Kidney (tissue), 14 donors: ENCODE measurements around the gene LAMA5. TPM values are rescaled to one million over a fixed set of nuclear protein-coding genes. Genes with fewer than 3 reads are reported as not detected.

Source experiments
- DNase-seq, 5 donors: peaks; one replicate each; pipeline ENCODE4 v3.0.0-alpha.2; 2013 to 2020
- FAIRE-seq: peaks from 2 replicates; lab custom pipeline; 2012; peaks lifted over from hg19 to GRCh38; lab: Jason Lieb, UNC
- H3K27ac ChIP-seq, 2 donors: one replicate each; pipeline ENCODE4 v1.7.0; 2013; ENCODE audit warnings: low read depth in 2 of 2, low read length in 2 of 2, inconsistent platforms in 1 of 2
- H3K27me3 ChIP-seq: one replicate; pipeline ENCODE4 v1.7.1; 2013; ENCODE audit warnings: low read length, inconsistent platforms; ENCODE audit not compliant: control insufficient read depth, insufficient read depth
- H3K36me3 ChIP-seq, 3 donors: one replicate each; pipeline versions ENCODE4 v1.7.0 to v1.7.1; 2013; ENCODE audit warnings: low read length in 3 of 3, control low read depth in 1 of 3, inconsistent platforms in 1 of 3; ENCODE audit not compliant: insufficient read depth in 3 of 3, control insufficient read depth in 2 of 3
- H3K4me1 ChIP-seq, 3 donors: one replicate each; pipeline versions ENCODE4 v1.7.0 to v1.7.1; 2013; ENCODE audit warnings: low read length in 3 of 3, inconsistent platforms in 1 of 3, low read depth in 1 of 3; ENCODE audit not compliant: control insufficient read depth in 2 of 3, insufficient read depth in 2 of 3
- H3K4me3 ChIP-seq, 3 donors: one replicate each; pipeline versions ENCODE4 v1.7.0 to v1.8.1; 2013; ENCODE audit warnings: low read length in 3 of 3, control low read depth in 1 of 3, inconsistent platforms in 1 of 3
- H3K9ac ChIP-seq, 3 donors: one replicate each; pipeline versions ENCODE4 v1.7.0 to v1.7.1; 2013; ENCODE audit warnings: low read length in 3 of 3, control low read depth in 1 of 3, inconsistent platforms in 1 of 3
- H3K9me3 ChIP-seq, 3 donors: one replicate each; pipeline versions ENCODE4 v1.7.0 to v1.7.1; 2013; ENCODE audit warnings: low read length in 3 of 3, control low read depth in 1 of 3, inconsistent platforms in 1 of 3; ENCODE audit not compliant: control insufficient read depth in 2 of 3, insufficient read depth in 1 of 3
- intact Hi-C: fragments of 100-400 bp; cut with DNase I; formaldehyde crosslinking; loops from one replicate; pipeline ENCODE4 v1.11.1; 2022
- polyA plus RNA-seq: library from polyadenylated mRNA; stranded (reverse); fragments of 350-450 nt; fragmentation: Illumina TruSeq; extraction: RNeasy Lipid Tissue Mini Kit (QIAGEN cat#74804); gene quantifications from one replicate; pipeline ENCODE4 v1.2.3, GENCODE V29; 2014; ENCODE audit warnings: low read depth, low replicate concordance; ENCODE audit not compliant: insufficient read depth
- total RNA-seq: library from RNA; stranded (reverse); fragmentation: NEBNext Ultra II Directional; extraction: Animal tissue kit (Norgen Biotek cat#: 25700); gene quantifications from one replicate; pipeline ENCODE4 v1.2.1, GENCODE V29; 2021
- TF ChIP-seq, protein P1 (sequence below): IDR thresholded peaks from 3 replicates; pipeline ENCODE4 v1.5.1; 2012; ENCODE audit warnings: mild to moderate bottlenecking, moderate library complexity, borderline replicate concordance; ENCODE audit not compliant: insufficient read depth; ENCODE audit errors: extremely low read depth
- donor health status: control.
- donor health status: control.
- donor health status: control.
- donor health status: control.
- donor health status: control.
- donor health status: DM: yes; HTN: yes; CAD: no.
- donor health status: Normal renal cell carcinoma (clear cell type).

Gene LAMA5
- total and polyA plus RNA-seq, 2 donors from 2014 or later, result 94.0 to 342 TPM

DNA sequence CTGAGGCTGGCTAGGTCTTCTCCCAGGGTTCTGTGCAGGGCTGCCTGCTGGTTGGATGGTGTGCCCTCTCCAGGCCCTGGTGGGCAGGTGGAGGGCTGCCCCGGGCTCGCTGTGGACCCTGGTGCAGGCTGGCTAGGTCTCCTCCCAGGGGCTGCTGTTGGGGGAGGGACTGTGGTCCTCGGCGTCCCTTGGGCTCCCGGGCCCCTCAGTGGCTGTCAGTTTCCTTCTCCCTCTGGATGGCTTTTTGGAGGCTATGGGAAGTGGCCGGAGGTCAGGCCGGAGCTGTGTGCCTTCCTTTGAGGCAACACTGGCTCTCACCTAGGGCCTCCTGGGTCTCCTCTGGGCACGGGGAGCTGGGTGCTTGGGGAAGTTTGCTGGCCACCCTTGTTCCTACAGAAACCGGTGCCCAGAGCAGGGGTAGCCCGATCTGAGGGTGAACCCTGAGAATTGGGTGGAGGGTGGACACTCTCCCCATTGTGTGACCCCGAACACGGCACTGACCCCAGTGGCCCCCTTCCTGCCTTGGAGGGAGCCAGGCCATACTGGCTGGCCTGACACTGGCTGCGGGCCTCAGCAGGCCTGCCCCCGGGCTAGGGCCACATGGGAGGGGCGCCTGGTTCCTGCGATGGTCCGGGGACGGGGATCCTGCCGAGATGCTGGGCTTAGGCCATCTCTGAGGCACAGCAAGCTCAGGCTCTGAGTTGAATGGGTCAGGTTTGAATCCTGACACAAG lies 43.8 kb upstream of the LAMA5 start:
- TF ChIP-seq, protein P1, sequence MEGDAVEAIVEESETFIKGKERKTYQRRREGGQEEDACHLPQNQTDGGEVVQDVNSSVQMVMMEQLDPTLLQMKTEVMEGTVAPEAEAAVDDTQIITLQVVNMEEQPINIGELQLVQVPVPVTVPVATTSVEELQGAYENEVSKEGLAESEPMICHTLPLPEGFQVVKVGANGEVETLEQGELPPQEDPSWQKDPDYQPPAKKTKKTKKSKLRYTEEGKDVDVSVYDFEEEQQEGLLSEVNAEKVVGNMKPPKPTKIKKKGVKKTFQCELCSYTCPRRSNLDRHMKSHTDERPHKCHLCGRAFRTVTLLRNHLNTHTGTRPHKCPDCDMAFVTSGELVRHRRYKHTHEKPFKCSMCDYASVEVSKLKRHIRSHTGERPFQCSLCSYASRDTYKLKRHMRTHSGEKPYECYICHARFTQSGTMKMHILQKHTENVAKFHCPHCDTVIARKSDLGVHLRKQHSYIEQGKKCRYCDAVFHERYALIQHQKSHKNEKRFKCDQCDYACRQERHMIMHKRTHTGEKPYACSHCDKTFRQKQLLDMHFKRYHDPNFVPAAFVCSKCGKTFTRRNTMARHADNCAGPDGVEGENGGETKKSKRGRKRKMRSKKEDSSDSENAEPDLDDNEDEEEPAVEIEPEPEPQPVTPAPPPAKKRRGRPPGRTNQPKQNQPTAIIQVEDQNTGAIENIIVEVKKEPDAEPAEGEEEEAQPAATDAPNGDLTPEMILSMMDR, result no peak
- H3K27ac ChIP-seq, result no peak overlapping the region
- DNase-seq, result no peak
- no peaks in the 10 kb centered on the region for H3K36me3 ChIP-seq
- no peak for FAIRE-seq
- intact Hi-C loops, result no loop called here
- H3K4me1 ChIP-seq, result peaks cover 0 to 21% (median 13%) of the 10 kb centered on the region in 3 donors
- H3K4me3 ChIP-seq, result no peak overlapping the region
- H3K9ac ChIP-seq, result no peak overlapping the region
- no peaks in the 10 kb centered on the region for H3K9me3 ChIP-seq
- H3K27me3 ChIP-seq, result no peaks in the 10 kb centered on the region

DNA sequence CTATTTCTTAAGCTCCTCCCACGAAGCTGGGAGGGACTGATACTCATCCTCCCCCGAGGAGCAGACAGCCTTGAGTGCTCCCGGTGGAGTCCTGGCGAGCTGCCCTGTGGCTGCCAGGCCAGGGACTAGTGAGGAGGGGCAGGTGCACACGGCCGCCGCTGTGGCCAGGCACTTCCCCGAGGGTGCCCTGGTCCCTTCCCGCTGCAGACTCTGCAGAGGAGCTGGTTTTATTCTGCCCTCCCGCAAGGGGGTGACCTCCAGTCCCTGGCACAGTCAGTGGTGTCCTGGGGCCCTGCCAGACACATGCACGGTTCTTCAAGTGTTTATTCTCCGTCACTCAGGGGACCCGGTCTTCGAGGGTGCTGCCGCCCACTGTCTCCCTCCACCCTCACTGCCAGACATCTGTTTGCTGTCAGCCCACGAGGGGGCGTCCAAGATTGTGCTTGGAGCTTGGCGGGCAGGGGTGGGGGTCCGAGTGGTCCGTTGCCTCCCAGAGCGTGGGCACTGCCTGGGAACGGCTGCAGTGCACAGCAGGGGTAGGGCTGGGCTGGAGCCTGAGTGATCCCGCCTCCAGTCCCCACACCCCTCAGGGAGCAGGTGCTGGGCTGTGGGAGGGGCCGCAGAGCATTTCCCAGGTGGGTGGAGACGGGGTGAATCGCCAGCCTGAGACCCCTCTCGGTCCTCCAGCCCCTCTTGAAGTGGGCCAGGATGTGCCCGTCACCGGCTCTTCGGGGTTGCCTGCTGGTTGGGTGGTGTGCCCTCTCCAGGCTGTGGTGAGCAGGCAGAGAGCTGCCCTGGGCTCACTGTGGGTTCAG lies 43.0 kb upstream of the LAMA5 start:
- no peaks in the 10 kb centered on the region for H3K36me3 ChIP-seq
- intact Hi-C loops, result no loop called here
- peak; percentile 86 to 91 (median 88) for DNase-seq
- no peak overlapping the region for H3K4me3 ChIP-seq
- TF ChIP-seq, protein P1, result peak; percentile 30
- no peak for FAIRE-seq
- no peak overlapping the region for H3K9ac ChIP-seq
- no peak overlapping the region for H3K27ac ChIP-seq
- no peaks in the 10 kb centered on the region for H3K9me3 ChIP-seq
- H3K4me1 ChIP-seq, result peaks cover 0 to 29% (median 18%) of the 10 kb centered on the region in 3 donors
- H3K27me3 ChIP-seq, result no peaks in the 10 kb centered on the region

DNA sequence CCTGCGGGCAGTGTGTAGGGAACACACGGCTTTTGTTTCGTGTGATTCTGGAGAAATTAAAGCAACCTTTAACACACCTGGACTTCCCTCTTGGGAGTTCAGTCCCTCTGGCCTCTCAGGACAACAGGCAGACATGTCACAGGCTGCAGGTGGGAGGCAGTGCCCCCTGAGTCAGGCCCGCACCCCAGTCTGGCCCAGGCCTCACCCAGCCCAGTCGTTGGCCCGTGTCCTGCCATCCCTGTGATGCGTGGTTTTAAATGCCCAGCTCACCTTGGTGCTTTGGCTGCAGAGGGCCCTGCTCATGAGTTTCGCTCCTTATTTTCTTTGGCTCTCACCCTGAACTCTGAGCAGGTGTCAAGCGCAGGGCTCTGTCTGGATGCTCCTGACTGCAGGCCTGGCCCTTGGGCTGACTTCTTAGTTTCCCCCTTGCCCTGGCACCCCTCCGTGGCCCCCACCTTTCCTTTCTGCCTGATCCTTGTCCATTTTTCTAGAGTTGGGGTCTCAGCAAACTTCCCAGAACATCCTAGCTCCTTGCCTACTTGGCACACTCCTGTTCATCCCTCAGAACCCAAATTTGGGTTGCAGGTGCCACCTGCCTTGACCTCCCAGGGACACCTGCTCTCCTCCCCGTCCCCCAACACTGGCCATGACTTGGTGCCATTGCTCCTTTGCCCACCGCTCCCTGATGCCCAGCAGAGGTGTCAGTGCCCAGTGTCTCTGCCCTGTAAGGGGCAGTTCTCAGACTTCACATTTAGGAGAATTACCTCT lies 42.2 kb upstream of the LAMA5 start:
- TF ChIP-seq, protein P1, result no peak
- Histone ChIP-seq H3K4me1 (peaks cover 0 to 30% (median 18%) of the 10 kb centered on the region in 3 donors), H3K9me3 (no peaks in the 10 kb centered on the region), H3K9ac (no peak overlapping the region), H3K27ac (no peak overlapping the region), H3K27me3 (no peaks in the 10 kb centered on the region), H3K4me3 (no peak overlapping the region), H3K36me3 (no peaks in the 10 kb centered on the region)
- FAIRE-seq, result no peak
- intact Hi-C loops, result no loop called here
- no peak for DNase-seq
